Neuronal stem cell (in vitro differentiated cells): ENCODE data around the gene AAGAB.

ENCODE experiments used
- DNase-seq: peaks from one replicate; pipeline ENCODE4 v3.0.0-alpha.2; 2013; ENCODE audit warnings: low spot score
- H2AFZ ChIP-seq: one replicate; pipeline ENCODE4 v1.6.1; 2013; ENCODE audit warnings: mild to moderate bottlenecking, low read length, inconsistent platforms
- H2AK5ac ChIP-seq: 2 replicates; pipeline ENCODE4 v1.6.1; 2013; ENCODE audit warnings: low read depth, mild to moderate bottlenecking, inconsistent platforms, low read length, moderate library complexity, mixed read lengths
- H2BK120ac ChIP-seq: 2 replicates; pipeline ENCODE4 v1.6.1; 2013; ENCODE audit warnings: low read depth, mild to moderate bottlenecking, inconsistent platforms, low read length, moderate library complexity, mixed read lengths
- H2BK12ac ChIP-seq: one replicate; pipeline ENCODE4 v1.6.1; 2013; ENCODE audit warnings: low read length, inconsistent platforms
- H2BK15ac ChIP-seq: 2 replicates; pipeline ENCODE4 v1.6.1; 2013; ENCODE audit warnings: mild to moderate bottlenecking, low read length, inconsistent platforms, mixed read lengths
- H2BK5ac ChIP-seq: one replicate; pipeline ENCODE4 v1.6.1; 2013; ENCODE audit warnings: inconsistent platforms, mild to moderate bottlenecking, low read length, moderate library complexity
- H3K14ac ChIP-seq: one replicate; pipeline ENCODE4 v1.6.1; 2013; ENCODE audit warnings: low read length, inconsistent platforms
- H3K18ac ChIP-seq: 2 replicates; pipeline ENCODE4 v1.6.1; 2013; ENCODE audit warnings: low read length, inconsistent platforms
- H3K23ac ChIP-seq: 2 replicates; pipeline ENCODE4 v1.6.1; 2013; ENCODE audit warnings: low read depth, mild to moderate bottlenecking, mixed read lengths, low read length, inconsistent platforms; ENCODE audit not compliant: poor library complexity
- H3K27ac ChIP-seq: replicated peaks from 3 replicates; pipeline ENCODE4 v1.5.1; 2013; ENCODE audit warnings: low read length, inconsistent platforms
- H3K27me3 ChIP-seq, 3 experiments: 2 replicates each; pipeline ENCODE4 v1.6.1; 2013; ENCODE audit warnings: low read length in 3 of 3, mild to moderate bottlenecking in 2 of 3, inconsistent platforms in 1 of 3, low read depth in 1 of 3, mixed read lengths in 1 of 3, moderate library complexity in 1 of 3; ENCODE audit not compliant: control insufficient read depth in 3 of 3, insufficient read depth in 3 of 3
- H3K36me3 ChIP-seq, 2 donors: replicated peaks in 1 of 2; 2 replicates each; pipeline ENCODE4 v1.6.1; 2013; ENCODE audit warnings: low read length in 2 of 2; ENCODE audit not compliant: control insufficient read depth in 2 of 2, insufficient read depth in 2 of 2
- H3K4ac ChIP-seq: 2 replicates; pipeline ENCODE4 v1.6.1; 2013; ENCODE audit warnings: inconsistent platforms, mild to moderate bottlenecking, low read length, moderate library complexity
- H3K4me1 ChIP-seq, 2 donors: 1 replicate in 1 of 2; 2 replicates in 1 of 2; pipeline ENCODE4 v1.6.1; 2013; ENCODE audit warnings: low read length in 2 of 2, low read depth in 1 of 2; ENCODE audit not compliant: control insufficient read depth in 2 of 2, insufficient read depth in 1 of 2
- H3K4me2 ChIP-seq: one replicate; pipeline ENCODE4 v1.6.1; 2013; ENCODE audit warnings: mild to moderate bottlenecking, low read length, inconsistent platforms; ENCODE audit not compliant: insufficient read depth, poor library complexity, severe bottlenecking
- H3K4me3 ChIP-seq, 2 donors: 2 replicates each; pipeline ENCODE4 v1.5.1; 2013; ENCODE audit warnings: low read length in 2 of 2, mild to moderate bottlenecking in 2 of 2, inconsistent platforms in 1 of 2, moderate library complexity in 1 of 2
- H3K79me1 ChIP-seq: one replicate; pipeline ENCODE4 v1.6.1; 2013; ENCODE audit warnings: low read depth, mild to moderate bottlenecking, inconsistent platforms, low read length, moderate library complexity
- H3K9ac ChIP-seq: one replicate; pipeline ENCODE4 v1.6.1; 2013; ENCODE audit warnings: mild to moderate bottlenecking, low read depth, low read length, inconsistent platforms; ENCODE audit not compliant: poor library complexity
- H3K9me3 ChIP-seq, 2 donors: replicated peaks in 1 of 2; 2 replicates each; pipeline versions ENCODE3 to v1.6.1; 2013; ENCODE audit warnings: low read length in 2 of 2, mild to moderate bottlenecking in 2 of 2, inconsistent platforms in 1 of 2, low read depth in 1 of 2, mixed read lengths in 1 of 2, moderate library complexity in 1 of 2; ENCODE audit not compliant: control insufficient read depth in 2 of 2, insufficient read depth in 1 of 2
- H4K8ac ChIP-seq: one replicate; pipeline ENCODE4 v1.6.1; 2013; ENCODE audit warnings: low read depth, mild to moderate bottlenecking, inconsistent platforms, low read length, moderate library complexity
- H4K91ac ChIP-seq: one replicate; pipeline ENCODE4 v1.6.1; 2013; ENCODE audit warnings: low read length, low read depth, mild to moderate bottlenecking, inconsistent platforms; ENCODE audit not compliant: poor library complexity
- WGBS, 2 donors: extraction: QIAGEN DNeasy Blood & Tissue Kit; methylation state at CpG; one replicate each; pipeline ENCODE4 v1.1.7; 2013; ENCODE audit warnings: missing lambda C conversion rate in 2 of 2, mixed read lengths in 1 of 2; ENCODE audit not compliant: insufficient read length in 2 of 2, insufficient replicate concordance in 1 of 2; ENCODE audit errors: extremely low coverage in 2 of 2; 5-methylcytosine and 5-hydroxymethylcytosine counted together

The AAGAB gene

GRCh38 chr15:67228286-67228685 is 26.2 kb downstream of the AAGAB start:
- no CpG with 5 or more reads among the region's 1 CpG for WGBS, 2 donors

GRCh38 chr15:67227846-67228245 is 26.6 kb downstream of the AAGAB start:
- no CpG with 5 or more reads among the region's 1 CpG for WGBS, 2 donors
- Histone ChIP-seq H3K27ac (no peak overlapping the region), H3K18ac (no peak overlapping the region), H3K4me1 (no peaks in the 10 kb centered on the region), H2BK12ac (no peak overlapping the region), H2BK5ac (no peak overlapping the region), H3K36me3 (peaks cover 17 to 44% of the 10 kb centered on the region in 2 donors), H4K91ac (no peak overlapping the region), H3K79me1 (no peaks in the 10 kb centered on the region), H3K9ac (no peak overlapping the region), H2AFZ (no peak overlapping the region), H3K14ac (no peak overlapping the region), H2BK120ac (no peak overlapping the region), H3K27me3 (no peaks in the 10 kb centered on the region), H2AK5ac (no peak overlapping the region), H3K4me2 (no peak overlapping the region), H3K23ac (no peak overlapping the region), H4K8ac (no peak overlapping the region), H2BK15ac (no peak overlapping the region), H3K4ac (no peak overlapping the region), H3K9me3 (no peaks in the 10 kb centered on the region), H3K4me3 (no peak overlapping the region)
- no peak for DNase-seq

More at GRCh38 chr15:67228286-67228685, 26.2 kb downstream of the AAGAB start:
- Histone ChIP-seq H2BK15ac (no peak overlapping the region), H3K14ac (no peak overlapping the region), H2BK12ac (no peak overlapping the region), H3K4me1 (no peaks in the 10 kb centered on the region), H3K4me2 (no peak overlapping the region), H2BK120ac (no peak overlapping the region), H3K27me3 (no peaks in the 10 kb centered on the region), H3K27ac (no peak overlapping the region), H3K79me1 (no peaks in the 10 kb centered on the region), H3K18ac (no peak overlapping the region), H3K36me3 (peaks cover 17 to 48% of the 10 kb centered on the region in 2 donors), H3K4ac (no peak overlapping the region), H4K8ac (no peak overlapping the region), H2AFZ (no peak overlapping the region), H3K9me3 (no peaks in the 10 kb centered on the region), H3K4me3 (no peak overlapping the region), H3K9ac (no peak overlapping the region), H2BK5ac (no peak overlapping the region), H3K23ac (no peak overlapping the region), H4K91ac (no peak overlapping the region), H2AK5ac (no peak overlapping the region)
- no peak for DNase-seq

GRCh38 chr15:67227431-67227830 is 27.0 kb downstream of the AAGAB start:
- Histone ChIP-seq H3K4ac (no peak overlapping the region), H3K4me2 (no peak overlapping the region), H2AFZ (no peak overlapping the region), H3K9ac (no peak overlapping the region), H3K4me3 (no peak overlapping the region), H3K27ac (no peak overlapping the region), H2BK15ac (no peak overlapping the region), H4K8ac (no peak overlapping the region), H3K27me3 (no peaks in the 10 kb centered on the region), H2BK12ac (no peak overlapping the region), H3K23ac (no peak overlapping the region), H3K14ac (no peak overlapping the region), H2BK120ac (no peak overlapping the region), H2AK5ac (no peak overlapping the region), H3K36me3 (peaks cover 16 to 40% of the 10 kb centered on the region in 2 donors), H3K79me1 (no peaks in the 10 kb centered on the region), H3K18ac (no peak overlapping the region), H2BK5ac (no peak overlapping the region), H3K9me3 (no peaks in the 10 kb centered on the region), H4K91ac (no peak overlapping the region), H3K4me1 (no peaks in the 10 kb centered on the region)
- DNase-seq = no peak
- WGBS, 2 donors = no CpG with 5 or more reads among the region's 1 CpG

GRCh38 chr15:67225336-67225735 is 29.1 kb downstream of the AAGAB start:
- H2BK12ac ChIP-seq = no peak overlapping the region
- peaks cover 4 to 20% of the 10 kb centered on the region in 2 donors for H3K36me3 ChIP-seq
- no peaks in the 10 kb centered on the region for H3K79me1 ChIP-seq
- no peak overlapping the region for H3K9ac ChIP-seq
- H2BK120ac ChIP-seq = no peak overlapping the region
- no CpG with 5 or more reads among the region's 2 CpGs for WGBS, 2 donors
- no peak overlapping the region for H2BK5ac ChIP-seq
- H3K4me2 ChIP-seq = no peak overlapping the region
- H3K14ac ChIP-seq = no peak overlapping the region
- no peaks in the 10 kb centered on the region for H3K9me3 ChIP-seq
- H3K27me3 ChIP-seq = no peaks in the 10 kb centered on the region
- H4K8ac ChIP-seq = no peak overlapping the region
- H3K23ac ChIP-seq = no peak overlapping the region
- no peak for DNase-seq
- H3K4ac ChIP-seq = no peak overlapping the region
- no peak overlapping the region for H3K4me3 ChIP-seq
- H3K4me1 ChIP-seq = no peaks in the 10 kb centered on the region
- no peak overlapping the region for H2AK5ac ChIP-seq
- no peak overlapping the region for H2BK15ac ChIP-seq
- no peak overlapping the region for H2AFZ ChIP-seq
- no peak overlapping the region for H3K18ac ChIP-seq
- H3K27ac ChIP-seq = no peak overlapping the region
- no peak overlapping the region for H4K91ac ChIP-seq
